GF-D8 (cell line): ENCODE data around the gene HOXA6.

Source experiments
- DNase-seq: peaks from one replicate; lab custom pipeline; 2025; lab: John Stamatoyannopoulos, UW

Gene HOXA6

DNA sequence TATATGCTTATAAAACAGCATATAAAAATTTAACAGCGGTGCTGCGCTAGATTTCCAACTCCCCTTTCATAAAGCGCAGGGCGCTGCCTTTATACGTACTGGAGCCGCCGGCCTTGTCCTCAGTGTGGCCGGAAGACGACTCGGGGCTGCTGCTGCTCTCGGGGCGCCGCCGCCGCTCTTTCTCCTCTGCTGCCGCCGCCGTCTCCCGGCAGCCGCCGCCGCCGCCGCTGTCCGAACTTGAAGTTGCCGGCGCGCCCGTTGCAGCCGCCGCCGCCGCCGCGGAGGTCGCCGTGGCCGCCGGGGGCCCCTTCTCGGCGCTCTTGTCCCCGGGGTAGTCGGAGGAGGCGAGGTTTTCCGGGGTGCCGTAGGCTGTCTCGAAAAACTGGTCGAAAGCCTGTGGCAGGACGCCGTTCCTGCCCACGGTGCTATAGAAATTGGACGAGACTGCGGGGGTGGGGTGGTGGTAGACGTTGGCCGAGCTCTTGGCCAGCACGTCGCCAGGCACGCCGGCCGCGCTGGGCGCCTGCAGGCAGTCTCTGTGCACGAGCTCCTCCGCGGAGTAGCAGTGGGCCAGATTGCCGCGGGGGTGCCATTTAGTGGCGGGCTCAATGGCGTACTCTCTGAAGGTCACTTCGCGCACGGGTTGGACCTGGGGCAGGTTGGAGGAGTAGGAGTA lies 36.9 kb upstream of the HOXA6 start:
- no peak for DNase-seq

DNA sequence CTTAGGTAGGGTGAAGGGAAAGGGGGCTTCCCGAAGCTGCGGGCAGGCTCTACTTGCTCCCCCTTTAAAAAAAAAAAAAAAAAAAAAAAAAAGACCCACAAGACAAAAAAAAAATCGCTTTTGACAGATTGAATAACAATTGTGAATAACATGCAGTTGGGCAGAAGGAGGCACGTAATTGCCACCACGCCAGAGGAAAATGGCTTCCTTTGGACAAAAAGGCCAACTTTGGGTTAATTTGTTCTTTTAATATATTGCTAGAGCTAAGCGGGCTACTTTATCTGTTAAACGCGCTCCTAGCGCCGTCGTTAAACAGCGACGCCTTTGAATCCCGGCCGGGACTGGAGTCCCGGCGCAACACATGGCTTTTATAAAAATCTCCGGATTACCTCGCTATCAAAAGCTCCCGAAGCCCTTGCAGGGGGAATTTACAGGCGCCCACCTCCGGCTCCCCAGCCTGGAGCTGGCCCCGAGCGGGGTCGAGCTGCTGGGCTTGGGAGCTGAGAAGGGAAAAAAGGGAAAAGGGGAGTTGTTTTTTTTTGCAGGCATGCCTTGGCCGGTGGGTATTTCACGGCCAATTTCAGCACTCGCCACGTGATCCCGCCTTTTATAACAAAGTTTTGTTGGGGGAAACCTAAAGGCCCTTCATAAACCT lies 36.2 kb upstream of the HOXA6 start:
- no peak for DNase-seq

DNA sequence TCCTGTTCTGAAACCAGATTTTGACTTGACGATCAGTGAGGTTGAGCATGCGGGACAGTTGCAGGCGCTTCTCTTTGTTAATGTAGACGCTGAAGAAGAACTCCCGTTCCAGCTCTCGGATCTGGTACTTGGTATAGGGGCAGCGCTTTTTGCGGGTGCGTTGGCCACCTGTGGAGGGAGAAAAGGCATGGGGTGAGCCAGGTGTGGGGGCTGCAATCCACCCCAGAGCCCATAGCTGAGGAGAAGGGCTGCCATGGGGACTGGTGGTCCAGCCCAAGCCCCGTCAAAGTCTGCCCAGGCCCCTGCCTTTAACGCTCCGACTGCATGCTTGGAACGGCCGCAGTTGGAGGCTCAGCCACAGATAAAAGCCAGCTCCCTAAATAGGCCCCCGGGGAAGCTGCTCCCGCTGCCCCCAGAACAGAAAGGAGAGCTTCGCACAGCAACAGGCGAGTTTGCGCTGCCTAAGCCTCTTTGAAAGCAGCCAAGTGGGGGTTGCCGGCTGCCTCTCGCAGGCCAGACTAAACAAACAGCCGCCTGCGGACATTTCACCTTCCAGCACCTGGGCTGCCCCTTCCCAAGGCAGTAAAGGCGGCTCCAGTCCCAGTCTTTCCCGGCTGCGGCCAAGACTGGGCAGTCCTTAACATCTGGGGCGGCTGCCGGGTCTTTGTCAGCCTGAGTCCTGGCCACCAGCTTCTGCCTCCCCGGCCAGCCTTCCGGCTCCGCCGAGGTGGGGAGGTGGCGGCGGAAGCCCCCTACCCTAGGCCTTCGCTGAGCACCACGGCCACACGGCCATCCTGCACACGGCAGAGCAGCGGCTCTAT lies 35.5 kb upstream of the HOXA6 start:
- no peak for DNase-seq

DNA sequence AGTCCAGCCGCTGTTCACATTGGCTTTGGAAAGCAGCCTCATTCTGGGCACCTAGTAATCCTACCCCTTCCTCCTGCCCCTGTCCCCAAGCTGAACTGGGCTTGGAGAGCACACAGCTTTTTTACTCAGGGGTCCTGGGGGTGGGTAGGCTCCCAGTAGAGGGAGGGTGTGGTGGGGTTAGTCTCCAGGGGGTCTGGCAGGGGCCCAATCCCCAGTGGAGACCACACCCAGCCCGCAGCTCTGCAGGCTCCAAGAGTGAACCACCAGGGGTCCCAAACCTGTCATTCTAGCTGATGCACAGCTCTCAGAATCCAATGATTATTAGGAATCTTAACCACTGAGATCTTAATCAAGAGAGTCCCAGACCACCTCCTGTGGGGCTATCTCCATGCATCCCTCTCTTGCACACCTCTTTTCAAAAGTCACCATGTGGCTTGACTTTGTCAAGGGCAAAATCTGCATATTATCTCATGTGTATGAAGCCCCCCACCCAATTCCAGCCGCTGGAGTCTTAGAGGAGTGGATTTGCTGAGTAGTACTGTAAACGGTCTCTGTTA lies 34.8 kb upstream of the HOXA6 start:
- no peak for DNase-seq

DNA sequence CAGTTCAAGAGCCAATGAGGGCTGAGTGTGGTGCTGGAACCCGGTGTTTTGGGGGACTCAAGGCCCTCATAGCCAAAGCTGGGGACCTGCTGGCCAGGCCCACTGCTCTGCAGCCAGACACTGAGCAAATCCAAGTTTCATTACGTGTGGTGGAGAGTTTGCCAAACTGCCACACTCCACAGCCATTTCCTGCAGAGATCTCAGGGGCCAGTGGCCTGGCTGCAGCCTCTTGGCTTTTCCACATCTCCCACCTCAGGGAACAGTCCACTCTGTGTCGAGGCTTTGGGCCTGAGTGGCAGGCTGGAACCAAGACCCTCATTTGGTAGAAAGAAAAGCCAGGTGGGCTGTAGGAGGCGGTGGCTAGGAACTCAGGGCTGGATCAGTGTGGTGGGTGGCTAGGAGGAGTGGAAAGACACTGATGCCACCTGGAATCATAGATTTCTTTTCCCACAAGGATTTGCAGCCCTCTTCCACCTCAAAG lies 34.3 kb upstream of the HOXA6 start:
- no peak for DNase-seq

DNA sequence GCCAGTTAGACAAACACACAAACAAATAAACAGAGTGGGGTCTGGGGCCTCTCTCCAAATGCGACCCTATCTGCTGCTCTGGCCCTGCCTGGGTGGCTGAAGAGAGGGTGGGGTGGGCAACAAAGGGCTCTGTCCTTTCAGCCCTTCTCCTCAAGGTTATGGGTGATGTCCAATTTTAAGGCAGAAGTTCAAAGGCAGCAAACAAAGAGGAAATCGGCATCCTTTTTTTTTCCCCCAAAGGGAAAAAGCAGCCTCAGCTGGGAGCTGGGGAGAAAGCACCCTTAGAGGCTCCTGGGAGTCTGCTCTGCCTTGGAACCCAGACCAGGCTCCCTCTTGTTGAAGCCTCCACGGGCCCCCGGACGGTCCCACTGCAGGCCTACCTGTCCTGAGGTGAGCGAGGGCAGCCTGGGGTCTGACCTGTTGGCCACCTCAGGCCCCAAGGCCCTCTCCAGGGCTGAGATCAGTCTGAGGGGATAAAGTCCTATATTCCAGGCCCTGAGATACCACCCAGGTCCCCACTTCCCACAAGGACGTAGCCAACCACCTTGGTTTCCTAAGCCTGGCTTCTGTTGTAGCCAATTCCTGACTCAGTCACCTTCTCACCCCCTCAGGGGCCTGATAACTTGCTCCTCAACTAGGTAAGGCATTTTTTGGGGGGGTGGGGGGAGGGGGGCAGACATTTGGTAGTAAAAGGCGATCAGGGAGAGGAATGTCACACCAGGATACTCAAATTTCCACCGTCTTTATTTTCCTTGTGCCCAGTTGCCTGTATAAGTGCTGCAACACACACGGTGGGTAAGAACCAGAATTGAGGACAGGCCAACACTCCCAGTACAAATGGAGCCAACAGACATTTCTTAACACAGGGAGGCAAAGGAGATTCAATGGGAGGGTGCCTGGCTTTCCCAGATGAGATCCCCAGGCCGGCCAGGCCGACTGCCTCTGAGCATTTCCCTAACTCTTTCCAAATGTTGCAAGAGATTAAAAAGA lies 33.2 kb upstream of the HOXA6 start:
- DNase-seq, result no peak

DNA sequence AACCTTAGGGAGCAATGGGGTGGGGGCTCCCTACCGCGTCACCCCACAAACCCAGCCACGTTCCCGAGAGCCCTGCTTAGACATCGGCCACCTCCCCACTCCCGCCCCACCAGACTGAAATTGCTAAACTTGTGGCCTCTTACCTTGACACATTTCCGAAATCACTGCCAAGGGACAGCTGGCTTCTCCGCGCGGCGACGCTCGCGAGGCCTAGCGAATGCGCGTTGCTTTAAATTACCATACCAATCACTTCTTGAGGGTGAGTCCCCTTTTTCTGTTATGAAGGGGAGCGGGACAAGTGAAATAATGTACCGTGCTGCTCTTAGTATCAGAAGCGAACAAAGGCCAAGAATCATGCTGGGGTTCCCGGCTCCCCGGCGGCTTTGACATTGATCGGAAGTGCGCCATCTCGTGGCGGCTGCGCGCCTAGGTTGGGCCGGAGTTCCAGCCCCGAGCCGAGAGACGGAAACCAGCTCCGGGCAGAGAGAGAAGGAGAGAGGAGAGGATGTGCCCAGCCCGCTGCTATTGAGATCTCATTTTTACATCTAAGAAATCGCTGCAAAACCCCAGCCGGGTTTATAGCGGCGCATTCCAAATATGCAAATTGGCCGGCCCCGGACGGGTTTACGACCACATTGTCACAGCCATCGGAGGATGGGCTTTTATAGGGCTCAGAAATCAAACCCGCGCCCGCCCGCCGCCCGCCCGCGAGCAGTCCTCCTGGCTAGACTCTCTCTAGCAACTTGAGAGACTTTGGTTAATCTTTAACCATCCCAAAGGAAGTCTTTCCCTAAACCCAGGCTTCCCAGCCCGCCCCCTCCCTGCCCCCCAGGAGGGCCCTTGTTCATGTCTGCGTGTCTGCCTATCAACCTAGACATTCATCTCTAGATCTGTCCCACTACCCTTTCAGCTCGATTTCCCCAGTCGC lies 32.2 kb upstream of the HOXA6 start:
- DNase-seq, result no peak

DNA sequence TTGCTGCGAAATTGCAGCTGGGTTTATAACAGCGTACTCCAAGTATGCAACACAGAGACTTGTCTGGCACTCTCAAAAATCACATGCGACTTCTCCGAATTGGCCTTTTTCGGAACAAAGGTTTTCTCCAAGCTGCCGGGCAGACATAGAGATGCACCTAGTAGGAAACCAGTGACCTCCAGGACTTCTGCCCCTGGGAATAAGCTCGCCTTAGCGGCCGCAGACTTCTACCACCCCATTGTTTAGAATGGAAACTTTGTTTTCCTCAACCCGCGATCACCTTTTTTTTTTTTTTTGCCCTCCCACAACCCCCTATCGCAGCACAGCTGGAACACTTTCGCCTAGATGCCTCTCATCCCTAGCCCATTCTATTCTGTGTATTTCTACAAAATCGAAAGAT lies 31.5 kb upstream of the HOXA6 start:
- DNase-seq, result no peak

DNA sequence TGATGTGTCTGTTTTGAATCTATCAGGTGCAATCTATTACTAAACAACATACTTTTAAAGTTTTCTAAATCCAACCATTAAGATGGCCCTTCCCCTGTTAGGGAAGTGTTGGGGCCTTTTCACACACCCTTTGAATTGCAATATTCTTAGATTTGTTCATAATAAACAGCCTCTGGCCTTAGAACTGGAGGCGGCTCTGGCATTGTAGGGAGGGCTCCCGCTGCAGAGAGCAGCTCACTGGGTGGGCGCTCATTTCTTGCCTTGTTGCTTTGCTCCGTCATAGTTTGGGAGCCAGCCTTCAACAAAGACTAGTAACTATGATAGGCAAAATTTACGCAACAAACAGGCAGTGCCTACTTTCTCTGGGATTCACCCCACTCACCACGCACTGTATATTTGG lies 30.8 kb upstream of the HOXA6 start:
- DNase-seq, result no peak

DNA sequence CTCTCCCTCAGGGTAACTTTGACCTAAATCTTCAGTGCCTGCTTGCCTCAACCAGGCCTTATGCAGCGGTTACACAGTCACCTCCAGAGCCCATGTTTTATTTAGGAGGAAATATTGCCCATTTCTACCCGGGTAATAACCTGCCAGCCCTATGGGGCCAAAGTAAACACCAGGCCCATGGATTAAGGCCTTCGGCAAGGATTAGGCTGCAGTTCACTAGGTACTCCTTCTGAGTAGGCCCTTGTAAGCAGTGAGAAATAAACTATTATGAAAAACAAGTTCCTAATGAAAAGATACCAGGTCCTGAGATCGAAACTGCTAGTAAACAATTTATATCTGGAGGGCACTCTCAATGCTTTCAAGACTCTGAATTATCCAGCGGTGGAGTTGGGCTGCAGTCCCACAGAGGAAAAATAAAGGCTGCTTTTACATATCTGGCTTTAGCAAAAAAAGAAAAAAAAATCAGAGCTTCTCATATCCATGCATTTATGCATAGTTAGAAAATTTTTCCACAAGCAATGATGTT lies 30.3 kb upstream of the HOXA6 start:
- DNase-seq, result no peak

DNA sequence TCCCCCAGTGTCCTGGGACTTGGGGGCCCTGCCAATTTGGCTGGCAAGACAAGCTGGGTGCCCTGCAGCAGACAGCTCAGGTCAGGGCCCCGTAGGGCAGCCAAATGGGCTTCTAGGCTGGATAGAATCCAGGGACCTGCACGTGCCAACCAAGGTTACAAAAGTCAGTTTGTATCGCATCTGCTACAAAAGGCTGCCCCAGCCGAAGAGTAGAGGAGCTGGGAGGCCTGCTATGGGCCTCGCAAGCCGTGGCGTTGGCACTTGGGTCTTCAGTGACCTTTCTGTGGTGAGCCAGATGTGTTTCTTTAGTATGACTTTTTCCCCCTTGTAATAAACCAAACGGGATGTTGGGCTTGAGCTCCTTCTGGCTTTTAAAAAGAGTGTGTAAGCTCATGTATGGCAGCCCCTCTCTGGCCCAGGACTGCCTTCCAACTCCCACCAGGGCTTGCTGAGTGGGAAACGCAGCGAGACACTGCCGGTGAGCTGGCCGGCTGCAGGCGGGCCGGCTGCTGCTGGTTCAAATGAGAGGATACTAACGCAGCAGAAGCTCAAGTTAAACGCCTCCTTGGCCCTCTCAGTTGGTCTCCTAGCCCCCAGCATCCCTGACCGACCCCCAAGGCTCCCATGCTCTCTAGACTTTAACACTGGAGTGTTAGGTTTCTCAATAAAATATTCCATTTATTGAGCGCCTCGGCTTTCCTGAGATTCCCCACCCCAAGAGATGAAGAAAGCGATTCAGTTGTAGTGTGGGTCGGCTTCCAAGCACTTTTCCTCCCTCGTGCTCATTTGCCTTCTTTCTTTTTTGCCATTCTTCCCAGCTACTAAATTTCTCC lies 29.6 kb upstream of the HOXA6 start:
- DNase-seq, result no peak

DNA sequence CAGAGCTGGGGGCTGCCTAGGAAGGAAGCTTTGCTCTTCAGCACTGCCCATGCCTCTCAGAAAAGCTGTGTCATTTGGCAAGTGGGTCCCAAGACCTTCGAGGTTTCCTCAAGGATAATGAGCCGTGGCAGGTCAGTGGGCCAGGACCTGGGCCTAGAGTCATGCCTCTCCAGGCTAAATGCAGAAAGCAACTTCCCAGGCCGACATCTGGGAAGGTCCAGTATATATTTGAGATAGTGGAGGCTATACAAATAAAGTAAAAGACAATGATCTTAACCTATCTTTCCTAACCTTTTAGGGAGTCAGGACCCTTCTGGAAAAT lies 28.9 kb upstream of the HOXA6 start:
- DNase-seq, result no peak

DNA sequence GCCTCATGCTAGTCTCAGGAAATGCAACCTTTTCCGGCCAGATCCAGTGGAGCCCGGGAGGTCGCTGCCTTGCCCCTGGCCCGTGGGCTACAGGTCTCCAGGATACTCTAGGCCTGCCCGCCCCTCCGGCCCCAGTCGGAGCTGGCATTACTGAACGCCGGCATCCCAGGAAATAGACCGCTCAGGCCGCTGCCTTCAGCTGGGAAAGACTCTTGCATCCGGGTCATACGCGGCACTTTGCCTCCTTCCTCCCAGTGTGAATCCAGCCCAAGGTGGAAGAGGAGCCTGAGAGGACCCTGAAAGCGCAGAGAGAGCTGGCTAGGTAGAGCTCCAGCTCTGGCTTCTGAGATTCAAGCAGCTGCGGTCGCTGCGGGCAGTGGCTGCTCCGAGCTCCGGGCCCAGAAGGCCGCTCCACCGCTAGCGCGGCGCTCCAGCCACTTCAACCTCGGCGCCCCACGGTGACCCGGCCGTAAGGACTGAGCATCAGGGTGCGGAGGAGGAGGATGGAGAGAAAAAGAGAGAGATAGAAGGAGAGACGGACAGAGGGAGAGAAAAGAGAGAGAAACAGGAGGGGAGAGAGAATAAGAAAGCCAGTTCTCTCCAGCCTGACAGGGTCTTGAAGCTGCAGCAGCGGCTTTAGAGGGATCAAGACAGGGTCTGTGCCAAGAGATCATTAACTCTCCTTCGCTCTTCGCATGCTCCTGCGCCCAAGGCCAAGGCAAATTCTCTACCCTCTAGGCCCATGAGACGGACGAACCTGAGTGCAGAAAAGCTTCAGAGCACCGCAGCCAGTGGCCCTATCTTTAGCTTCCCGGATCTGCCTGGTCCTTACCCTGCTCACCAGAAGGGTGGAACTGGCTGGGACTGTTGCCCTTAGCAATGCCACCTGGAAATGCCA lies 28.3 kb upstream of the HOXA6 start:
- no peak for DNase-seq

DNA sequence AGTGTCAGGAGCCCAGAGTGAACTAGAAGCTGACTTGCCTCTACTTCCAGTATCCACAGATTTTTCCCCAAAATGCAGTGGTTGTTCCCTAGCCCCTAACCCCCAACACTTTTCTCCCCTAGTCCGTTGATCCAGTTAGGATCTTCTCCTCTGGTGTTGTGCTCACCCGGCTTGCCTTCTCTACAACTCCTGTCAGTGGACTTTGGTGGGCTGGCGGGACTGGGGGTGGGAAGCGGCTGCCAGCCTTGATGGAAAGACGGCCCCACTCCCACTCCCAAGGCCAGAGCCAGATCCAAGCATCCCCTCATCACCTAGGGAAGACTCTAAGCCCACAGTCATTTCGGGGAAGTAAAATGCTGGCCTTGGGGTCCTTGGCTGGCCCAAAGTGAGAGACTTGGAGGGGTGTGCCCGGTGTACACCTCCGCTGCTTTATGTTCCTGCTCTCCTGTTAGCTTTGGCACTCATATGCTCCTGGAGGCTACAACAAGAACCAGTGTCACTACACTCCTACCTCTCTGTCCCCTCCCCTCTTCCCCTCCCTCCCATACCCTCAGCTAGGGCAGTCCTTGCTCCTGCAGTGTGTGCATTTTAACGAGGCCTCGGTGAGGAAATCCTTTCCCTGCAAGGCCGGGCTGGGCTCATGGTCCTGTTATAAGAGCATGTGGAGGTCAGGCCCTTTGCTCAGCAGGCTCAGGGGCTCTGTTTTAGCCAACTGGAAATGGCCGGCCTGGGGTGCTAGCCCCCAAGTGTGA lies 27.5 kb upstream of the HOXA6 start:
- peak; percentile 84 for DNase-seq

DNA sequence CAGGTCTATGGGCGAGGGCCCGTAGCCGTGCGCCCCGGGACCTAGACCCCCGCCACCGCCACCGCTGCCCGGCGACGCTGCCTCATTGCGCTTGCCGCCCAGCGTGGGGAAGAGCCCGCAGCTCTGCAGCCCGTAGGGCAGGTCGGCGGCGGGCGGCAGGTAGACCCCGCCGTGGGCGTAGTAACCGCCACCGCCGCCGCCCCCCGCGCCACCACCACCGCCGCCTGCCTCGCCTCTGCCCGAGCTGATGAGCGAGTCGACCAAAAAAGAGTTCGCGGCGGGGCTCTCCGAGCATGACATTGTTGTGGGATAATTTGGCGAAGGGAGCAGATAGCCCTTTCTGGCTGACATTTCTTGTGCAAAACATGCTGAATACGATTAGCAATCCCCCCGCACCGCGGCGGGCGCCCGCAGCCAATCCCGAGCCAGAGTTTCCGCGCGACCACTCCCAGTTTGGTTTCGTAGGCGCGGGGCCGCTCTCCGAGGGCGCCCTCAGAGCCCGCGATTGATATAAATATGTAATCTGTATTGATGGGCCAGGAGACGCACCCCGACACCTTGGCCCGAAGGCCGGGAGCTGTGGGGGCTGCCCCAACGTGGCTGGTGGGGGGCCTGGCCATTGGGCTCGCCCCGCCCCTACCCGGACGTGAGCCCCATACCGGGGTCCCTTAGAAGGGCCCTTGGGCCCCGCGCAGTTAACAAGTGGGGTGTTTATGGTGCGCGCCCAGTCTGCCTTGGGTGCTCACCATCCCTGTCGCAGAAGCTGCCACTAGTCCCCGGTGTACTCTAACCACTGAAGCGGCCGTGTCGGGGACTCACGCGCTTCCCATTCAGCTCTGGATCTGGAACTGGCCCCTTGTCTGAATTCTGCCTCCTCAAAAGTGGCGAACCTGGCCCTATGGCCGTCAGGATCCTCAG lies 26.6 kb upstream of the HOXA6 start, which contains the start of gene HOXA10:
TSS of gene HOXA10 (minus strand) at position 365 of the 918 bp plus-strand sequence. CDS start at position 351, 14 bp downstream.
- peak; percentile 77 for DNase-seq

DNA sequence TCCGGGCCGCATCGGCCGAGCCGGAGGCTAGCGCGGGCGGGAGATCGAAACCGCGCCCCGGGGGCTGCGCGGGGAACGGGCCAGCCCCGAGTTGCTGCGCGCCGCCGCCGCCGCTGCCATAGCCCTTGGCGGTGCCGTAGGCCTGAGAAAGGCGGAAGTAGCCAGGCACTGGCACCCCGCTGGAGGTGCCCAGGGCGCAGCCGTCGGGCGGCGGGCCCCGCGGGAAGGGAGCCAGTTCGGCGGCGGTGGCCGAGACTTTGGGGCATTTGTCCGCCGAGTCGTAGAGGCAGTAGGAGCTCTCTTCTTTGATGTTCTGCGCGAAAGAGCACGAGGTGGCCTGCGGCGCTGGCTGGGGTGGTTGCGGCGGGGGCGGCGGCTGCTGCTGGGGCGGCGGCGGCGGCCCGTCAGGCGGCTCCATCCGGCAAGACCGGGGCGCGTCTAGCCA lies 26.0 kb upstream of the HOXA6 start:
- DNase-seq, result no peak
